ENCODE results near the gene MGAT3. TPM values are rescaled to one million over a fixed set of nuclear protein-coding genes. Genes with fewer than 3 reads are reported as not detected.
A peak's percentile ranks its signal among the peaks of the same experiment; 100 is the strongest.

The MGAT3 gene
- total RNA-seq, 1 experiment from 2014 or later, result 5.0 TPM

GRCh38 chr22:39408173-39408572 lies 48.6 kb upstream of the MGAT3 start:
- Histone ChIP-seq H2BK15ac (ENCODE audit: low read depth, low read length) (no peak overlapping the region), H4K20me1 (ENCODE audit: control insufficient read depth, insufficient read depth, insufficient read length) (no peaks in the 10 kb centered on the region), H3K9me3 (ENCODE audit: control insufficient read depth, low read depth, low read length) (no peaks in the 10 kb centered on the region), H4K5ac (ENCODE audit: insufficient read length, low read depth, low read length) (no peak overlapping the region), H2BK5ac (ENCODE audit: insufficient read length, low read length) (no peak overlapping the region), H3K79me1 (ENCODE audit: insufficient read depth, low read depth, low read length, poor library complexity, severe bottlenecking) (no peaks in the 10 kb centered on the region), H4K8ac (replicated peaks; ENCODE audit: insufficient read length, low read depth, low read length) (no peak overlapping the region), H3K27me3 (ENCODE audit: insufficient read depth, low read length) (no peaks in the 10 kb centered on the region), H2BK12ac (ENCODE audit: insufficient read length, low read depth, low read length) (no peak overlapping the region), H3K27ac (ENCODE audit: insufficient read length, low read depth, low read length) (no peak overlapping the region), H4K91ac (ENCODE audit: insufficient read length, low read depth, low read length) (no peak overlapping the region), H3K18ac (ENCODE audit: insufficient read length, low read depth, low read length) (no peak overlapping the region), H3K4me1 (ENCODE audit: insufficient read depth, low read length) (no peaks in the 10 kb centered on the region), H3K79me2 (ENCODE audit: insufficient read depth, low read length) (no peaks in the 10 kb centered on the region), H3T11ph (ENCODE audit: low read length) (no peak overlapping the region), H3K56ac (ENCODE audit: insufficient read length, low read depth, low read length) (no peak overlapping the region), H2AFZ (ENCODE audit: low read length) (no peak overlapping the region), H3K4ac (ENCODE audit: low read depth, low read length) (no peak overlapping the region), H2AK5ac (ENCODE audit: insufficient read length, low read length) (no peak overlapping the region), H3K23me2 (ENCODE audit: insufficient read length, low read depth, low read length, poor library complexity, severe bottlenecking) (no peaks in the 10 kb centered on the region), H3K14ac (ENCODE audit: insufficient read depth, low read length) (no peak overlapping the region), H3K4me2 (ENCODE audit: insufficient read depth, insufficient read length, low read length) (no peak overlapping the region), H2BK20ac (ENCODE audit: low read depth, low read length, poor library complexity, severe bottlenecking) (no peak overlapping the region), H3K9ac (ENCODE audit: extremely low read depth, insufficient read length, low read length) (no peak overlapping the region), H3K23ac (ENCODE audit: insufficient read length, low read depth, low read length) (no peak overlapping the region), H2BK120ac (ENCODE audit: low read depth, low read length, poor library complexity, severe bottlenecking) (no peak overlapping the region)
- no CpG with 5 or more reads among the region's 11 CpGs for WGBS (ENCODE audit: extremely low coverage, insufficient read length, low lambda C conversion rate)
- 0 out of 7 replicates have a peak overlapping the region, but pooled peaks of 1 of the 3 experiments have one; percentile 27 for H3K27ac Mint-ChIP-seq
- no peaks in the 10 kb centered on the region for H3K27me3 Mint-ChIP-seq (ENCODE audit: low read depth)
- TF ChIP-seq CTCF (conservative IDR thresholded peaks at IDR 0.05), result no peak
- peaks cover under 1 to 12% (median 10%) of the 10 kb centered on the region in 3 experiments; a peak in 6 of 7 replicates for H3K36me3 Mint-ChIP-seq (ENCODE audit: insufficient read depth in 1 of 3, low read depth in 3 of 3)
- DNase-seq, result no peak
- no peak overlapping the region for H3K4me3 Mint-ChIP-seq
- H3K9me3 Mint-ChIP-seq, result no peaks in the 10 kb centered on the region; a peak in 1 of 5 replicates
- H3K4me1 Mint-ChIP-seq, result peaks cover 0 to 11% of the 10 kb centered on the region in 2 experiments; a peak in 2 of 4 replicates

Measured in H9 (cell line).